ENCODE data around the gene KANK4. TPM values are rescaled to one million over a fixed set of nuclear protein-coding genes. Genes with fewer than 3 reads are reported as not detected.

KANK4 gene
- total and polyA plus RNA-seq, 2 of the 8 experiments (the other 6 are each of a cell fraction or from before 2014, with no cell fraction given) = 0.22 to 0.26 TPM

GRCh38 chr1:62263814-62264353, 55.4 kb downstream of the KANK4 start:
- H2BK5ac ChIP-seq (ENCODE audit: low read depth, low read length) = no peak overlapping the region
- H3K4me1 ChIP-seq (replicated peaks in 1 of 4; ENCODE audit: control insufficient read depth in 3 of 4, insufficient read depth in 4 of 4, low read length in 3 of 4) = peaks cover 0 to 7% (median 2%) of the 10 kb centered on the region in 4 experiments; a peak in 6 of 7 replicates
- H3K27me3 ChIP-seq (replicated peaks in 1 of 4; ENCODE audit: control insufficient read depth in 3 of 4, extremely low read depth in 1 of 4, insufficient read depth in 3 of 4, low read length in 3 of 4) = no peaks in the 10 kb centered on the region
- H2BK15ac ChIP-seq (ENCODE audit: low read length) = no peak overlapping the region
- DNase-seq (ENCODE audit: low read depth in 1 of 2, low spot score in 2 of 2) (no peak), FAIRE-seq (peak; percentile 57)
- no peaks in the 10 kb centered on the region for H3K79me2 ChIP-seq (ENCODE audit: control insufficient read depth in 1 of 2, insufficient read depth in 2 of 2, low read length in 2 of 2)
- H3K27ac ChIP-seq (ENCODE audit: low read depth, low read length) = no peak overlapping the region
- no peak overlapping the region for H3K9ac ChIP-seq (replicated peaks in 1 of 4; ENCODE audit: extremely low read depth in 1 of 4, low read depth in 3 of 4, low read length in 3 of 4)
- no peaks in the 10 kb centered on the region for H3K23me2 ChIP-seq (ENCODE audit: low read depth, low read length)
- no peak overlapping the region for H2BK20ac ChIP-seq (ENCODE audit: low read length)
- no peak overlapping the region for H4K5ac ChIP-seq (ENCODE audit: insufficient read length, low read depth, low read length)
- H2BK12ac ChIP-seq (ENCODE audit: low read depth, low read length) = no peak overlapping the region
- WGBS, 2 experiments (ENCODE audit: extremely low coverage in 1 of 2, insufficient coverage in 1 of 2, insufficient read length in 1 of 2, insufficient replicate concordance in 2 of 2, low coverage in 1 of 2, low lambda C conversion rate in 2 of 2, missing lambda C conversion rate in 1 of 2) = 90% methylated on average over 13 of the region's 13 CpGs; no CpG with 5 or more reads in 1 of the 2 experiments
- H3K56ac ChIP-seq (replicated peaks; ENCODE audit: insufficient read length, low read depth, low read length) = no peak overlapping the region
- H3K4ac ChIP-seq (replicated peaks; ENCODE audit: insufficient read length, low read depth, low read length) = no peak overlapping the region
- no peak overlapping the region for H3K4me3 ChIP-seq (ENCODE audit: extremely low read depth in 1 of 4, insufficient read depth in 2 of 4, low read depth in 3 of 4, low read length in 4 of 4)
- ChIA-PET POLR2A (ENCODE audit: partially characterized antibody) (interaction anchor here (1.0 to 2.5 kb wide), 9 partner anchors 9 to 62 kb away, joined by 3 to 7 read pairs (median 4); no protein-coding TSS in a partner anchor), CTCF (ENCODE audit: partially characterized antibody) (interaction anchor here (0.6 to 4.5 kb wide), 8 partner anchors 10 to 127 kb away, joined by 3 to 19 read pairs (median 4); no protein-coding TSS in a partner anchor)
- no peak overlapping the region for H2AFZ ChIP-seq (ENCODE audit: low read length)
- H3K4me2 ChIP-seq (ENCODE audit: insufficient read depth in 1 of 2, low read depth in 2 of 2, low read length in 2 of 2) = no peak overlapping the region
- no peak overlapping the region for H3K18ac ChIP-seq (ENCODE audit: extremely low read depth, low read length)
- H3K79me1 ChIP-seq (ENCODE audit: low read depth, low read length) = no peaks in the 10 kb centered on the region
- no peaks in the 10 kb centered on the region; a peak in 1 of 8 replicates for H3K36me3 ChIP-seq (ENCODE audit: control insufficient read depth in 2 of 4, insufficient read depth in 4 of 4, low read length in 3 of 4)
- H4K20me1 ChIP-seq (replicated peaks in 1 of 2; ENCODE audit: control insufficient read depth in 1 of 2, insufficient read depth in 2 of 2, low read length in 2 of 2) = peaks cover 0 to 3% of the 10 kb centered on the region in 2 experiments
- H3K23ac ChIP-seq (ENCODE audit: insufficient read length) = no peak overlapping the region
- H4K91ac ChIP-seq (replicated peaks; ENCODE audit: insufficient read length, low read length) = no peak overlapping the region
- no peak overlapping the region for H4K8ac ChIP-seq (ENCODE audit: extremely low read depth, insufficient read depth, low read length)
- H3K9me3 ChIP-seq (ENCODE audit: insufficient read depth in 2 of 2, low read depth in 1 of 2, low read length in 1 of 2) = no peaks in the 10 kb centered on the region
- no peak overlapping the region for H2AK5ac ChIP-seq (ENCODE audit: low read depth, low read length)
- H2BK120ac ChIP-seq (replicated peaks; ENCODE audit: low read depth, low read length) = no peak overlapping the region
- no peak overlapping the region for H3K14ac ChIP-seq (ENCODE audit: insufficient read length)
- TF ChIP-seq SIN3A (conservative IDR thresholded peaks at IDR 0.05 in 1 of 2, IDR thresholded peaks at IDR 0.05 in 1 of 2; ENCODE audit: low read depth in 1 of 2, low read length in 2 of 2) = no peak
- no peak for TF ChIP-seq USF2 (IDR thresholded peaks at IDR 0.05; ENCODE audit: low read length)
- TF ChIP-seq RAD21 (IDR thresholded peaks at IDR 0.05 in 1 of 2, conservative IDR thresholded peaks at IDR 0.05 in 1 of 2; ENCODE audit: low read depth in 2 of 2, low read length in 2 of 2) = no peak

All from H1 (cell line).